Stimulated activated naive CD8-positive, alpha-beta T cell treated with anti-CD3 and anti-CD28 coated beads, Interleukin-15, Interleukin-2, amounts not matched to agents 100 ng/mL and 50 ng/mL, for 24 hours (primary cell): Measurements from ENCODE around the gene KCNC4.

Source experiments
- H3K27ac Mint-ChIP-seq: one replicate; pipeline ENCODE4 v1.8.0; 2021; ENCODE audit warnings: mild to moderate bottlenecking, mixed read lengths
- H3K27me3 Mint-ChIP-seq: one replicate; pipeline ENCODE4 v1.8.0; 2021; ENCODE audit warnings: mixed read lengths
- H3K36me3 Mint-ChIP-seq: one replicate; pipeline ENCODE4 v1.8.0; 2021; ENCODE audit warnings: low read depth, mixed read lengths
- H3K4me1 Mint-ChIP-seq: one replicate; pipeline ENCODE4 v1.8.0; 2021; ENCODE audit warnings: low read depth, mixed read lengths
- H3K4me3 Mint-ChIP-seq: one replicate; pipeline ENCODE4 v1.8.0; 2021; ENCODE audit warnings: mild to moderate bottlenecking, mixed read lengths
- H3K9me3 Mint-ChIP-seq: one replicate; pipeline ENCODE4 v1.8.0; 2021; ENCODE audit warnings: mixed read lengths

Gene KCNC4

DNA sequence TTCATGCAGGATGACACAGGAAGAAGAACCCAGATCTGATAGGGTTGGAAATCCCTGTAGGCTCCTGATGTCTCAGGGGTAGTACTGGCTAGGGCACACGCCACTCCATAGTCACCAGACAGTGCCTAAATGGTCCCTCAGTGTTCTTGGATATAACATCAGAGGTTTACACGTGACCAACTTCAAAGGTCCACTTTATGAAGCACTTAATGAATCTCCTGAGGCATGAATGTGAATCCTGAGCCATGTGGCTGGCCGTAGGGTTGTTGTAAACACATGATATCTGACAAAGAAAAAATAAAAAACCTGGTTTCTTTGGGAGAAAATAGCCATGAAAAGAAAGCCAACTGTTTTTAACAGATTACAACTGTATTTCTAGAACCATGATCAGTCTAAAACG is 32.3 kb upstream of the KCNC4 start:
- Mint-ChIP-seq H3K4me1 (no peaks in the 10 kb centered on the region), H3K36me3 (no peaks in the 10 kb centered on the region), H3K27ac (no peak overlapping the region), H3K4me3 (no peak overlapping the region), H3K9me3 (no peaks in the 10 kb centered on the region), H3K27me3 (no peaks in the 10 kb centered on the region)

DNA sequence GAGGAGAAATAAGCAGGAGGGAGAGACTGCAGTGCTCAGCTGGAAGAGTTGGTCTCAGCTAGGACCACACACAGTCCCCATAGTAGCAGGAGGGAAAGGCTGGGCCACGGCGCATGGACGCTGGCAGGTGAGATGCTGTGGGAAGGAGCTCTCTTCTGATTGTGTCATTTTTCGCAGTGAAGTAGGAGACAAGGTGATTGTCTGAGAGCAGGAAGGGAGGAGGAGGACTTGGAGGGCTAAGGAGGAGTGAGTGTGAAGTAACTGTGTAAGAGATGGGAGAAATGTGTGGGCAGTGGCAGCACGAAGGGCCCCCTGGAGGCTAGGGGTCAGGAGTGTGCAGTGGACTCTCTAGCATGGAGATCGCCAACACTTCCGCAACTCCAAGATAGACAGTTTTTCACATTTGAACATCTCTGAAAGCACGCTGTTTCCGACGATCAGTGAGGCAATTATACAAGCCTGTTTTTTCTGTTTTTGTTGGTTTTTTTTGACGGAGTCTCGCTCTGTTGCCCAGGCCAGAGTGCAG is 26.4 kb upstream of the KCNC4 start:
- no peak overlapping the region for H3K27ac Mint-ChIP-seq
- peaks cover 11% of the 10 kb centered on the region for H3K27me3 Mint-ChIP-seq
- no peaks in the 10 kb centered on the region for H3K9me3 Mint-ChIP-seq
- no peak overlapping the region for H3K4me3 Mint-ChIP-seq
- H3K4me1 Mint-ChIP-seq = no peaks in the 10 kb centered on the region
- H3K36me3 Mint-ChIP-seq = no peaks in the 10 kb centered on the region

DNA sequence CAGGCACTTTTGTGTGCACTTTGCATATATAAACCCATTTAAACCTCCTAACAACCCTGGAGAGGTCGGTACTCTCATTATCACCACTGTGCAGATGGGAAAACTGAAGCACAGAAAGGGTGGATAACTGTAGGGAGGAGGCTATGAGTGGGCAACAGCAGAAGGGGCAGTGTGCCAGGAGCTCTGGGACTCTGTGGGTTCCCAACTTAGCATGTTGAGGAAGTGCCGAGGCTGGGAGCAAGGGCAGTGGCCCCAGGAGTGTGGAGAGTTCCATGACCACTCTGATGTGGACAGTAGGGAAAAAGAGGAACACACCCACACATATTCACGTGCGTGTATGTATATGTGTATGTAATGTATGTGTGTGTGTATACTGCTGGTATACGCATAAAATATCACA is 25.7 kb upstream of the KCNC4 start:
- Mint-ChIP-seq H3K36me3 (no peaks in the 10 kb centered on the region), H3K27ac (no peak overlapping the region), H3K9me3 (no peaks in the 10 kb centered on the region), H3K4me3 (no peak overlapping the region), H3K4me1 (no peaks in the 10 kb centered on the region), H3K27me3 (peaks cover 16% of the 10 kb centered on the region)

DNA sequence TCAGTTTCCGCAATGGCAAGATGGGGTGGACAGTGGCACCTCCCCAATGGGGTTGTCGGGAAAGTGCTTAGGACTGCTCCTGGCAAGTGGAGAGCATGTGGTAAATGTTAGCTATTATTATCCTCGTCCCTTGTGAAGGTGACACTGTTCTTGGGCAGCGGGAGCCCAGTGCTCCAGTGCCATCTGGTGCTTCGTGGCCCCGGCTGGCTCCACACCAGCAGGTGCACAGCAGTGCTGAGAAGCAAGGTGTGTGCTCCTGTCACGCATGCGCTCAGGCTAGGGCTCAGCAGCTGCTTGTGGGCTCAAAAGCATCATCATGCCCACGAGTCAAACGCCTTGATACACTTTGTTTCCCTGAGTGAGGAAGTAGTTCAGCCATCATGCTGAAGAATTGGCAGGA is 24.9 kb upstream of the KCNC4 start:
- Mint-ChIP-seq H3K9me3 (no peaks in the 10 kb centered on the region), H3K4me3 (no peak overlapping the region), H3K27me3 (peaks cover 16% of the 10 kb centered on the region), H3K27ac (no peak overlapping the region), H3K36me3 (no peaks in the 10 kb centered on the region), H3K4me1 (peaks cover 1% of the 10 kb centered on the region)

DNA sequence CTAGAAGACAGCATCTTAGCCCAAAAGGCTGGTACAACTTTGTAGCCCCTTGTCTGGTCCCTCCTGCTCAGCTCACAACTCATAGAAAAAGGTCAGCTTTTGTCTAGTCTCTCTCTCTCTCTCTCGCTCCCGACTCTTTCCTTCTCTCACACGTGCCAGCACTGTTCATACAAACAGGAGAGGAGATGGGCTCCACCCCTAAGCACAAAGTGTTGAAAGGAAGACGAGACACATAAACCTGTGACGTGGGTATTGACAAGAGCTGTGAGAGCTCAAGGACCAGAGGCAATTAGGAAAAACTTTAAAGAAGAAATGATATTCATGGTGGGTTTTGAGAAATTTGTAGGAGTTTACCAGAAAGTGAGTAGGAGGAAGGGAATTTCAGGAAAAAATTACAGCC is 23.6 kb upstream of the KCNC4 start:
- peaks cover 13% of the 10 kb centered on the region for H3K4me1 Mint-ChIP-seq
- no peaks in the 10 kb centered on the region for H3K9me3 Mint-ChIP-seq
- no peak overlapping the region for H3K4me3 Mint-ChIP-seq
- H3K27ac Mint-ChIP-seq = no peak overlapping the region
- no peaks in the 10 kb centered on the region for H3K36me3 Mint-ChIP-seq
- H3K27me3 Mint-ChIP-seq = peaks cover 16% of the 10 kb centered on the region

DNA sequence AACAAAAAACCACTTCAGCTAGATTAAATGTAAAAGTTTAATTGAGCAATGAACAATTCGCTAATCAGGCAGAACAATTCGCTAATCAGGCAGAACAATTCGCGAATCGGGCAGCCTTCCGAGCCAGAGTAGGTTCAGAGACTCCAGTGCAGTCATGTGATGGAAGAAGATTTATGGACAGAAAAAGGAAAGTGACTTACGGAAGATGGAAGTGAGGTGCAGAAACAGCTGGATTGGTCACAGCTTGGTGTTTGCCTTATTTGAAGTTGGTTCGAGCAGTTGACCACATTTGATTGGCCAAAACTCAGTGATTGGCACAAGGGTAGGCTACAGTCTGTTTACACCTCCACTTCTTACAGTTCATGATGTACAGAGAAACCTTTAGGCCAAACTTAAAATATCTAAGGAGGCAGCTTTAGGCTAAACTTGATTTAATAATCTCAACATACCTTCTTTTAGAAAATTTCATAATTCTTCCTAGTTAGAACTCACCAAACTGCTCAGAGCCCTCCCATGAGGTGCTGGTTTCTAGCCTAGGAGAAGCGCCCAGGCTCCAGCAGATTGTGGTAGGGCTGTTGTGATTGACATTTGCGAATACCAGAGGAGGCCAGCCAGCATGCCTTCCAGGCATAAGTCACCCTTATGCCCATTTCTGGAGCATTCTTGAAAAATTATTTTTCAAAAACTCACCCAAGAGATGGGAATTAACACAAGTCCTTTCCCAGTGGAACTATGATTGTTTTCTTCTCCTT is 22.8 kb upstream of the KCNC4 start:
- Mint-ChIP-seq H3K4me3 (no peak overlapping the region), H3K27ac (no peak overlapping the region), H3K9me3 (no peaks in the 10 kb centered on the region), H3K36me3 (no peaks in the 10 kb centered on the region), H3K27me3 (peaks cover 16% of the 10 kb centered on the region), H3K4me1 (peaks cover 13% of the 10 kb centered on the region)

DNA sequence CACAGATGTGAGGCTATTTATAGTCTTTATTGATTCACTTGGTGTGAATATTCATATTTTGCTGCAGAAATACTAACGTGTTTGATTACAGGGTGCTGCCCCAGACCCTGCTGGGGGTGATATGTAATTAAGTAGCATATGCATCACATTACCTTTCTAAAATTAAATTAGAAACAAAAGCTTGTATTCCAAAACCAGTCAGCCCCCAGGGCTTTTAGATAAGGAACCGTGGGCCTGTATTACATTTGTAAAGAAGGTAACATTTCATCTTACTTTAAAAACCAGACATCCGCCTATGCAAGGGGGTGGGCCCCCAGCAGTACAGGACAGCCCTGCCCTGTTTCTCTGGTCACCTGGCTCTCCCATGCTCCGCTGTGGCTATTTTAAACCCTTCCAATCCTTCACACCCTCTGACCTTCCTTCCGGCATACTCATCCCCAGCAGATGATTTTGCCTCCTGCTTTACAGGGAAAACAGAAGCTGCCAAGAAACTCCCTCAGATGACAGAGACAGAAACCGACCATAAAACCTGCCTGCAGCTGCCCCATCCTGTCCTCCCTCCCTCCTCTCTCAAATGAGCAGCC is 22.0 kb upstream of the KCNC4 start:
- H3K27ac Mint-ChIP-seq = peak overlapping the region; percentile 23
- peaks cover 13% of the 10 kb centered on the region for H3K4me1 Mint-ChIP-seq
- no peak overlapping the region for H3K4me3 Mint-ChIP-seq
- H3K27me3 Mint-ChIP-seq = peaks cover 16% of the 10 kb centered on the region
- no peaks in the 10 kb centered on the region for H3K36me3 Mint-ChIP-seq
- no peaks in the 10 kb centered on the region for H3K9me3 Mint-ChIP-seq

DNA sequence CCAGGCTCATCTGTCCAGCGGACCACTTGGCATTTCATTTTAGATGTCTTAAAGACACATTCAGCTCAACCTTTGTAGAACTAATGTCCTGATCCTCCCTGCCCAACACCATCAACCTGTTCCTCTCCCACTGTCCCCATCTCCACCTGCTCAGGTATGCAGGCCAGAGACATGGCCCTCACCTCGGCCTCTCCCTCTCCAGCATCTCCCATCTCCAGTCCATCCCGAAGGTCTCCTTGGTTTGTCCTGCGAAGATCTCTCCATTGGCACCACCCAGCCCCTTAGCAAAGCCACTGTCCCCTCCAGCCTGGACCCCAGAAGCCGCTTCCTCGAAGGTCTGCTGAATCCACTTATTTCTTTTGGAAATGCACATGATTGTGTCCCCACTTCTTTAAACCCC is 20.9 kb upstream of the KCNC4 start:
- H3K4me3 Mint-ChIP-seq = no peak overlapping the region
- H3K9me3 Mint-ChIP-seq = no peaks in the 10 kb centered on the region
- no peaks in the 10 kb centered on the region for H3K36me3 Mint-ChIP-seq
- H3K27ac Mint-ChIP-seq = peak overlapping the region; percentile 21
- peaks cover 16% of the 10 kb centered on the region for H3K27me3 Mint-ChIP-seq
- peaks cover 13% of the 10 kb centered on the region for H3K4me1 Mint-ChIP-seq

DNA sequence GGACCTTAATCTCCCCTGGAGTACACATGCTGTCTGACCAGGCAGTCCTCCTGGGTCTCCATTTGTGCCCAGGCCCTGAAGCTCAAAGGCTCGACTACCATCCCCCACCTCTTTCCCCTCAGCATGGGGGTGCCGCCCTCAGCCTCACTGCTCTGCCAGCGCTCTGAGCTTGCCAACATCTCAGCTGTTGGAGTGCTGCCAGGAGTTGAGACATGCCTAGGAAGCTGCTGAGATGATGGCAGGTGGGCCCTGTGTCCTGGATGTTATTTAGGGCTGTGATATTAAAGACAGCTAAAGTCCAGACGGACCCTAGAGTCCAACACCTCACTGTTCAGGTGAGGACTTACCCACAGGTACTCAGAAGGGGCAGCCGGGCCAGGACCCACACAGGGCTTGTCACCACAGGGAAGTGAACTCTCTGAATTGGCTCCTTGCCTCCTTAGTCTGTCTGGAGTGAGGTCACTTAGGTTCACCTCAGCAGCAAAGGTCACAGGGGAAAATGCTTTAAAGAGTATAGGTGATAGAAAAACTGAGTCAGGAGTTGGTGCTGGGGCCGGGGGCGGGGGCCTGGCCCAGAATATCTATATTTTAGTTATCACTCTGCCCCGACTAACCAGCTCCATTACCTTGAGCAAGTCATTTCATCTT is 19.7 kb upstream of the KCNC4 start:
- Mint-ChIP-seq H3K27me3 (peaks cover 13% of the 10 kb centered on the region), H3K27ac (peak overlapping the region; percentile 61), H3K4me1 (peaks cover 13% of the 10 kb centered on the region), H3K4me3 (no peak overlapping the region), H3K9me3 (no peaks in the 10 kb centered on the region), H3K36me3 (no peaks in the 10 kb centered on the region)

DNA sequence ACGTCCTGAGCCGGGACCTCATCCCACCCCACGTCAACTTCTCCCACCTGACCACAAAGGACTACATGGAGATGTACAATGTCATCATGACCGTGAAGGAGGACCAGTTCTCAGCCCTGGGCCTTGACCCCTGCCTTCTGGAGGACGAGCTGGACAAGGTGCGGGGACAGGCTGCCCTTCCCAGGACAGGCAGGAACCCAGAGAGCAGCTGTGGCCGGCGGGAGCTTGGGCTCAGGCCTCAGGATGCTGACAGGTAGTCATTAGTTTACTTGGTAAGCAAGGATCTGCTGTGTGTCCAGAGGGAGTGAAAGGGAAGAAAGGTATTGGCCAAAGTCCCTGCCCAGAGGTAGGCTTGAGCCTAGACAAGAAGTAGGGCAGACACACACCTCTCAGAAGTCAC is 17.6 kb upstream of the KCNC4 start:
- H3K9me3 Mint-ChIP-seq = no peaks in the 10 kb centered on the region
- H3K4me3 Mint-ChIP-seq = no peak overlapping the region
- H3K27ac Mint-ChIP-seq = no peak overlapping the region

DNA sequence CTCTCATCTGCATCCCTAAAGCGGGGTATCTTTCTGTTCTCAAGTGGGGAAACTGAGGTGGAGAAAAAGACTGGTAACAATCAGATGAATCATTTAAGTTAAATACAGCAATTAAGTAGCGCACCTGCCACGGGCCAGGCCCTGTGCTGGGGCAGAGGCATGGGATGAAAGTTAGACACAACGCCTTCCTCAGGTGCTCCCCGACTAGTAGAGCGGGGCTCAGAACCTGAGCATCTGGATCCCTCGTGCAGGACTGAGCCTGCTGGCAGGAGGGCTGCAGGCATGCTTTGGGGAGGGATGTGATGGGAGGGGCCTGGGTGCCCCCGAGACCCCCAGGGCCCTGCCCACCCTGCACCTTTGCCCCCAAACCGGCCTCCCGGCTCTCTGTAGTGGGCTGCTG is 14.9 kb upstream of the KCNC4 start:
- H3K36me3 Mint-ChIP-seq = no peaks in the 10 kb centered on the region
- H3K4me1 Mint-ChIP-seq = peaks cover 12% of the 10 kb centered on the region
- no peak overlapping the region for H3K4me3 Mint-ChIP-seq
- H3K27ac Mint-ChIP-seq = no peak overlapping the region
- H3K27me3 Mint-ChIP-seq = no peaks in the 10 kb centered on the region
- no peaks in the 10 kb centered on the region for H3K9me3 Mint-ChIP-seq

More for the DNA sequence above, 17.6 kb upstream of the KCNC4 start:
- Mint-ChIP-seq H3K4me1 (peaks cover 13% of the 10 kb centered on the region), H3K27me3 (peaks cover 6% of the 10 kb centered on the region), H3K36me3 (no peaks in the 10 kb centered on the region)

DNA sequence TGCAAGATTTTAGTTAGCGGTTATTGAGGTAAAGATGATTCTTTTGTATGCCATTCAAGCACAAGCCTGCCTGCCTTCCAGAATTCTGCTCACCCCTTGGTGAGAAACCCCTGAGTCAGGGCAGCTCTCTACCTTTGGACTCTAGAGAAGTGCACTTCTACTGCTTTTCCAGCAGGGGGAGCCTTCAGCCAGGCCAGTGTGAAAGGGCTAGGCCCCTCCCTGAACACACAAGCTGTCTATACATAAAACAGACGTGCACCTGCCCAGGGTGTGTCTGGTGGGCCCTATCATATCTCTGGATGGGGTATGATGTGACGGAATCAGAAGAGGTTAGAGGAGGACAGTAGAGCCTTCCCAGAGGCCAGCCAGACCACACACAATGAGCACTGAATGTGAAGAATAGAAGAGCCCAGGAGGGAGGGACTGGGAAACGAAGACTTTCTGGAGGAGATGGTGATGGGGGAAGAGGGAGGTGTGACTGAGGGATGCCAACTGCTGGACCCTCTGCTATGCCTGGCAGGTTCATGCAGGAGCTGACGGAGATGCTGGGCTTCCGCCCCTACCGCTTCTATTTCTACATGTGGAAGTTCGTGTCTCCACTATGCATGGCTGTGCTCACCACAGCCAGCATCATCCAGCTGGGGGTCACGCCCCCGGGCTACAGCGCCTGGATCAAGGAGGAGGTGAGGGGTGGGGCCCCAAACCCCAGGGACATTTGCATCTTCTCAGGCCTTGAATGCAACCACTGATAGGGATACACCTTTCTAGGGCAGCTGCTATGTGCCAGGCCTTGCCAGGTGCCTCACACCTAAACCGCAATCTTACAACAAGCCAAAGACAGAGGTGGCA is 13.0 kb upstream of the KCNC4 start:
- no peaks in the 10 kb centered on the region for H3K9me3 Mint-ChIP-seq
- H3K36me3 Mint-ChIP-seq = no peaks in the 10 kb centered on the region
- no peaks in the 10 kb centered on the region for H3K27me3 Mint-ChIP-seq
- H3K27ac Mint-ChIP-seq = no peak overlapping the region
- H3K4me3 Mint-ChIP-seq = no peak overlapping the region
- H3K4me1 Mint-ChIP-seq = no peaks in the 10 kb centered on the region

DNA sequence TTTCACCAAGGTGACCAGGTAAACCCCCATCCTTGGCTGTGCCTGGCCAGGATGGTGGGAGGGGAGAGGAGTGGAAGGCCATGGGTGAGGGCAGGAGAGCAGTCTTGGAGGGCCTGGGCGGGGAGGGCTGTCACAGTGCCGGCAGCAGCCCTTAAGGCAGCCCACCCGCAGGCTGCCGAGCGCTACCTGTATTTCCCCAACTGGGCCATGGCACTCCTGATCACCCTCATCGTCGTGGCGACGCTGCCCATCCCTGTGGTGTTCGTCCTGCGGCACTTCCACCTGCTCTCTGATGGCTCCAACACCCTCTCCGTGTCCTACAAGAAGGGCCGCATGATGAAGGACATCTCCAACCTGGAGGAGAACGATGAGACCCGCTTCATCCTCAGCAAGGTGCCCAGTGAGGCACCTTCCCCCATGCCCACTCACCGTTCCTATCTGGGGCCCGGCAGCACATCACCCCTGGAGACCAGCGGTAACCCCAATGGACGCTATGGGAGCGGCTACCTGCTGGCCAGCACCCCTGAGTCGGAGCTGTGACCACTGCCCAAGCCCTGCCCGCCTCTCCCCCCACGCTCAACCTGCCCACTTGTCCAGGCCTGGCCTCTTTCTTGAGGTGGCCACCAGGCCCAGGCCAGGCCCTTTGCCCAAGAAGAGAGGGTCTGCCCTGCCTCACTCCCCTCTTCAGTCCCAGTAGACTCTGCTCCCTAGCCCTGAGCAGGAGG is 12.0 kb upstream of the KCNC4 start:
- Mint-ChIP-seq H3K9me3 (no peaks in the 10 kb centered on the region), H3K4me1 (peaks cover 3% of the 10 kb centered on the region), H3K4me3 (no peak overlapping the region), H3K27me3 (no peaks in the 10 kb centered on the region), H3K27ac (no peak overlapping the region), H3K36me3 (no peaks in the 10 kb centered on the region)

DNA sequence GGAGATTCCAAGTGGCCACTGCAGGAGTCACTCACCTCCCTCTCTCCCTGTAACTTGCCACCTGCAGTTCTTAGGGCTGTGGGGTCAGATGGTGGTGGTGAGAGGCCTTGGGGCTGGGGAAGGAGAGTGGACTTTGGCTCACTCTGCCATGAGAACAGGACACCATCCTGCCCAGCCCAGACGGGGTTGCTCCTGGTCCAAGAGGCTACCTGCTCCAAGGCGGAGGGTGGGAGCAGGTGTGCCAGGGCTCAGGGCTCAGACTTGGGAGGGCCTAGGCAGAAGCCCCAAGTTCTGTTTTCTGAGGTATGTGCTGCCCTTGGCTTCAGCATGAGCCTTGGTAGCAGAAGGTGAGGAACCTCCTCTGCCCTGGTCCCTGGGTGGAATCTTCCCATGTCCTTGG is 11.4 kb upstream of the KCNC4 start:
- Mint-ChIP-seq H3K9me3 (no peaks in the 10 kb centered on the region), H3K4me1 (peaks cover 10% of the 10 kb centered on the region), H3K27ac (no peak overlapping the region), H3K27me3 (no peaks in the 10 kb centered on the region), H3K4me3 (no peak overlapping the region), H3K36me3 (no peaks in the 10 kb centered on the region)
